GM18517 (cell line): ENCODE measurements around the gene SCG5.
"Not testable (repeated sequence)": the region's sequence is repeated elsewhere in the genome, so short reads cannot be mapped to it uniquely, and the experiment has no call there.

ENCODE experiments used
- ATAC-seq: cut with Tn5 transposase; IDR thresholded peaks from one replicate; pipeline ENCODE4 v1.9.1; 2021; ENCODE audit warnings: mild to moderate bottlenecking, moderate library complexity; ENCODE audit not compliant: unreplicated experiment

Gene SCG5, protein sequence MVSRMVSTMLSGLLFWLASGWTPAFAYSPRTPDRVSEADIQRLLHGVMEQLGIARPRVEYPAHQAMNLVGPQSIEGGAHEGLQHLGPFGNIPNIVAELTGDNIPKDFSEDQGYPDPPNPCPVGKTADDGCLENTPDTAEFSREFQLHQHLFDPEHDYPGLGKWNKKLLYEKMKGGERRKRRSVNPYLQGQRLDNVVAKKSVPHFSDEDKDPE

DNA sequence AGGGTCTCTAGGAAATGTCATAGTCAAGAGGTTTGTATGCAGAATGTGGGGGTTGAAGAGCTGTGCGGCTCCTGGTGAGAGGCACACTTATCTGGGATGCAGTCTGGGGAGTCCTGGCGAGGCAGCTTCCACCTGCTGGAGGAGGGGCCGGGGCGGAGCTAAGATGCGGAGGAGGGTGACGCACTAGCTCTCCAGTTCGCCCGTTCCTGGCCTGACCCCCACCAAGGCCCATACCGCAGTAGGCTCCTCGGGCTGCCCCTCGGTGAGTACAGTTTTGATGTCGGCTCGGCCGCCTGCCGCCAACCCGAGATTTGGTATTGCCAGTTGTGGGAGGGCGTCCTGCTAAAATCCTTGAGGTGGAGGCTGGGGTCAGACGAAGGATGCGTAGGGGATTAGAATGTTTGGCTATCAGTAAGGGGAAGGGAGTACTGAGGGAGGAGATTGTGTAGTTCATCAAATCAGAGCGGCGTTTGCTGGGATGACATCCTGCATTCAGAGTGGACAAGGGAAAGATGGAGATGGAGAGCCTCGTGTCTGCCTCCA lies at the start of gene SCG5:
Gene SCG5 (plus strand): TSS at position 194 of the 543 bp plus-strand sequence. CDS start 1,883 bp downstream, outside the sequence.
- ATAC-seq: no peak

DNA sequence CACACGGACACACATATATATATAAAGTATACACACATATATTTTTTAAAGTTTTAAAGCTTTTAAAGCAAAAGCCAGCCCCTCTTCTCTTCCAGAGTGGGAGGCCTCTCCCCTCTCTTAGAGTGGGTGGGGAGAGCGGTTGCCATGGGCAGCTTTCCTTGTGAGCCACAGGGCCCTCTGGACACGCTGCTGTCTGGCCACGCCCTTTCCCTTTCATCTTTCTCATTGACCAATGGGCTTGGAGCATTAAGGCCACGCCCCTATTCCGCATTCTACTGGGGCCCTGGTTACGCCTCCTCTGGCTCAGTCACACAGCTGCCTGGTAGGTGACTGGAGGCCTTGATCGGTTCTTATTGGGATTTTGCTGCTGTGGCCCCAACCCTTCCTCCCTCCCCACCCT lies 48.4 kb upstream of the SCG5 start, which contains the start of gene GOLGA8N:
Gene GOLGA8N (plus strand): TSS at position 306 of the 400 bp plus-strand sequence.
- ATAC-seq: not testable (repeated sequence)

DNA sequence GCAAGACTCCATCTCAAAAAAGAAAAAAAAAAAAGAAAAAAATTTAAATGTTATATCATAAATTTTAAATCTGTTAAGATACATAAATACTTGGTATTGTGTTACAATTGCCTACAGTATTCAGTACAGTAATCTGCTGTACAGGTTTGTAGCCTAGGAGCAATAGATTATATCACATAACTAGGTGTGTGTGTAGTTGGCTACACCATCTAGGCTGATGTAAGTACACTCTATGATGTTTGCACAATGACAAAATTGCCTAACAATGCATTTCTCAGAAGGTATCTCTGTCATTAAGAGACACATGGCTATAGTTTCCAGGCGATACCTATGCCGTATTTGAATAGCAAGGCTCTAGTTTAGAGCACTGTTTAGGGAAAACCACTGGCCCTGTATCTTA lies 32.0 kb upstream of the SCG5 start:
- ATAC-seq: not testable (repeated sequence)

DNA sequence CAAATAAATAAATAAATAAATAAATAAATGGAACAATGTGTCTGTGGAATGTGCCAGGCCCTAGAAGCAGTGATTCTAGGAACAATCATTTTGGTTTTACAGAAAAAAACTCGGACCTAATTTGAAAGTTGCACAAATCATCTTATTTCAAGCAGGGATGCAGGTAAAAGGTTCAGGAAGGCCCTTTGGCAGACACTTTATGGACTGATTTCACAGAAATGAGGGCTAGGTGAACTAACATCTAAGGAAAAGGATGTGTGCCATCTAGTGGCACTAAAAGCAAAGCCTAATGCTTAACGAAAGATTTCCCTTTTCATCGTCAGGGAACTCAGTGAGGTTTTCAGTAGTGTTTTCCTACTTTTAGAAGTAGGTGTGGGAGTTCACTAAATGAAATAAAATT lies 30.8 kb upstream of the SCG5 start:
- not testable (repeated sequence) for ATAC-seq

DNA sequence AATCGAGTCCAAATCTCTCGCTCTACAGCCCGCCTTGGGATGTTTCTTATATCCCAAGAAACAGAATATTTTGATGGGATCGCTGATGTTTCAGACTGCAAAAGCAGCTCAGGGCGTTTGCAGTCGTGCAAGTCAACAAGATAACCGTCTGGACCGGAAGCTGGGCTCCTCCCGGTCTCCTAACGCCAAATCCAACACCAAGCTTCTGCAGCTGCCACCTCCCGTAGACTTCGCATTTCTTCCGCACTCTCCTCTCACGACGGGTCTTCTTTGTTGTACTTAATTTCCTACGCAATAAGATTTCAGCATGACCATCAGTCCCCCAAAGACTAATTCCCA lies 26.8 kb upstream of the SCG5 start:
- peak; percentile 15 for ATAC-seq

DNA sequence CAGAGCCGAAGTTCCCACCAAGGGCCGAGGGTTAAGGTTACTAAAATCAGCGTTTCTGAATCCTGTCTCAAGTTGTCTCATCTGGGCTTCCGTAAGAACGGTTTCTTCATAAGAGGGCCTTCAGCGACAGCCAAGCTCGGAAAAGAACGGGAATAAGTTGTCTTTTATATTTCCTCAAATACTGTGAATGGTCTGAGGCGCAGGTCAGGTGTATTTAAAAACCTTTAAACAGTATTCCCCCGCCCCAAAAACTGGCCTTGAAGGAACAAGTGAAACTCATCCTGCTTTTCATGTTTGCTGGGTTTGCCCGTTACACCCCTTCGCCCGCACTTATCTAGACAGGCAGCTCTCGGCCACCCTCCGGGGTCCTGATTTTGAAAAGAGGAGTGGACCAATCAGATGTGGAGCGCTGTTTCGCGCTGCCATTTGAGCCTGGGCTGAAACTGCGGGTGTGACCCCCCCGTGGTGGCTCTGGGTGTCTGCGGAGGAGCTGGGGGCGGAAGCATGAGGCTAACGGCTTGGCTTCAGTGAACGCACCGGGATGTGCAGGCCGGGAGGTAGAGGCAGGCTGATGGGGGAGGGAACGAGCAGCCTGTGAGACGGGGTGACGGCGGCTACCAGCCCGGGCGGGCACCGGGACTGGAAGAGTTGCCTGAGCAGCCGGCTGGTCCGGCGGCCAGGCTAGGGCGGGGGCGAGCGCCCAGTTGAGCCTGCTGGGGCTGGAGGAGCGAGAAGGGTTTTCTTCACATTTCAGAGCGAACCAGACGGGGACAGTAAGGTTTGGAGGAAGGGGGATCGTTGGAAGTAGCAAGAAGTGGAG lies 26.2 kb upstream of the SCG5 start, which contains the start of gene ARHGAP11A:
Gene ARHGAP11A (plus strand): TSS at position 454 of the 820 bp plus-strand sequence. CDS start 708 bp downstream, outside the sequence.
- ATAC-seq: peak; percentile 74

DNA sequence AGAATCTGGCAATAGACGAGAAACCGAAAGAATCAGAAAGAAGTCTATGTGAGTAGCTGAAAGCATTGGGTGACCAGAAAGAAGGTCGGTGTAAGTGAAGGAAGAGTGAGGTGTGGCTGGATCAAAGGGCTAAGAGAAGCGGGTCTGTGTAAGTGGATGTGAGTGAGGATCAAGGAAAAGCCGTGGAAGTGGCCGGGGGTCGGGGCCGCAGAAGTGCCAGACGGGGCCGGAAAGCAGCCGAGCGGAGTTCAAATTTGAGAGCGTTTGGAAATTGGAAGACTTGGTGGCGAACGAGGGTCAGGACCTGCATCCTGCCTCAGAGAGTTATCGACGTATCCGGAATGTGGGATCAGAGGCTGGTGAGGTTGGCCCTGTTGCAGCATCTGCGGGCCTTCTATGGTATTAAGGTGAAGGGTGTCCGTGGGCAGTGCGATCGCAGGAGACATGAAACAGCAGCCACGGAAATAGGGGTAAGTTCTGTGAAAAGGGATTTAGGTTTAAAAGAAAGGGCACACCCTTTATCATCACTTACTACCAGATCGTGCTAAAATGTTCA lies 25.6 kb upstream of the SCG5 start:
- peak; percentile 12 for ATAC-seq

DNA sequence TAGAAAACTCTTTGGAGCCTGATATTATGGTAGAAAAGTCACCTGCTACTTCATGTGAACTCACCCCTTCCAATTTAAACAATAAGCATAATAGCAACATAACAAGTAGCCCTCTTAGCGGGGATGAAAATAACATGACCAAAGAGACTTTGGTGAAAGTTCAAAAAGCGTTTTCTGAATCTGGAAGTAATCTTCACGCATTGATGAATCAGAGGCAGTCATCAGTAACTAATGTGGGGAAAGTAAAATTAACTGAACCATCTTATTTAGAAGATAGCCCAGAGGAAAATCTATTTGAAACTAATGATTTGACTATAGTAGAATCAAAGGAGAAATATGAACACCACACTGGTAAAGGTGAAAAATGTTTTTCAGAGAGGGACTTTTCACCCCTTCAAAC lies 5.1 kb upstream of the SCG5 start:
- ATAC-seq: no peak

DNA sequence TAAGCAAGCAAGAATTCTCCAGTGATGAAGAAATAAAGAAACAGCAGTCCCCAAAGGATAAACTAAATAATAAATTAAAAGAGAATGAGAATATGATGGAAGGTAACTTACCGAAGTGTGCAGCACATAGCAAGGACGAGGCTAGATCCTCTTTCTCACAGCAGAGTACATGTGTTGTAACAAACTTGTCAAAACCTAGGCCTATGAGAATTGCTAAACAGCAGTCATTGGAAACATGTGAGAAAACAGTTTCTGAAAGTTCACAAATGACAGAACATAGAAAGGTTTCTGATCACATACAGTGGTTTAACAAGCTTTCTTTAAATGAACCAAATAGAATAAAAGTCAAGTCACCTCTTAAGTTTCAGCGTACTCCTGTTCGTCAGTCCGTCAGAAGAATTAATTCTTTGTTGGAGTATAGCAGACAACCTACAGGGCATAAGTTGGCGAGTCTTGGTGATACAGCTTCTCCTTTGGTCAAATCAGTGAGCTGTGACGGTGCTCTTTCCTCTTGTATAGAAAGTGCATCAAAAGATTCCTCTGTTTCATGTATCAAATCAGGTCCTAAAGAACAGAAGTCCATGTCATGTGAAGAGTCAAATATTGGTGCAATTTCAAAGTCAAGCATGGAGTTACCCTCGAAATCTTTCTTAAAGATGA lies 4.5 kb upstream of the SCG5 start:
- no peak for ATAC-seq

DNA sequence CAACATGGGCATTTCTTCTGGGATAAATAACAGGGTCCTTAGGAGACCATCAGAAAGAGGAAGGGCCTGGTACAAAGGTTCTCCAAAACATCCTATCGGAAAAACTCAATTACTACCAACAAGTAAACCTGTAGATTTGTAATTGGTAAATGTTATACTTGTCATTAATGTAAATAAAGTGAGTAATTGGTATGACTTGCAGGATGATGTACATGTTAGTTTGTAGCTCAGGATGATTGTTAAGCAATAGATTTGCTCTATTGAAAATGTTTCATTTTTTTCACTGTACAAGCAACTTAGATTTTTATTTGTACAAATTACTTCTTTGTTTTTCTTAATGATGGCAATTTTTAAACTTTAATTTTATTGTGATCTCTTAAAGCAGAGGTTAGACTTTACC lies 3.8 kb upstream of the SCG5 start:
- no peak for ATAC-seq

DNA sequence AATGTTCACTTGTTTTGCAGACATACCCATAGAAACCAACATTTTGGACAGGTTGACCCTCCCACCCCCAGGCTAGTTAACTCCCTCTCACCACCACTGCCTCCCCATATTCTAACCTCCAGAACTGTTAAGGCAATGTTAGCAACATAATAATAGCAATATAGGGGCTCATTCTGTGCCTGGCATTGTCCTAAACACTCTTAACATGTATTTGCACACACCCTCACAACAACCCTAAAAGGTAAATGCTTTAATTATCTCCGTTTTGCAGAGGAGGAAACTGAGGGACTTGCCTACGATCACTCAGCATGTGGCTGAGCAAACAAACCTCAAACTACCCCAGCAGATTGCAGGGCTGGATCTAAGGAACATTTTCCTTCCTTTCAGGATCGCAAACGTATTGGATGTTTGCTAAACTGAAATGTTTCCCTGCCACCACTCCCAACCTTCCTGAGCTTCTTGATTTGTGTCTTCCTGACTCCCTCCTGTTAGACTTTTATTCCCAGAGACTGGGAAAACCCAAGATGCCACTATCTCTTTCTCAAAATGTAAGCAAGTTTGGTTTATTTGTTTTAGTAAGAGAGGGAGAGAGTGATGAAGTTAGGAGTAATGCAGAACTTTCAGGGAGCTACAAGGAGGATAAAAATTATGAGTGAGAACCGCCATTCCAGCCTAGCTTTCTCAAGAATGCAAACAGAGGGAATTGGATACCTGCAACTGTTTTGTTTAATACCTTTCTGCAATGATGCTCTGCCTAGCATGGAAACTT lies 1.3 kb downstream of the SCG5 start:
- ATAC-seq: no peak

DNA sequence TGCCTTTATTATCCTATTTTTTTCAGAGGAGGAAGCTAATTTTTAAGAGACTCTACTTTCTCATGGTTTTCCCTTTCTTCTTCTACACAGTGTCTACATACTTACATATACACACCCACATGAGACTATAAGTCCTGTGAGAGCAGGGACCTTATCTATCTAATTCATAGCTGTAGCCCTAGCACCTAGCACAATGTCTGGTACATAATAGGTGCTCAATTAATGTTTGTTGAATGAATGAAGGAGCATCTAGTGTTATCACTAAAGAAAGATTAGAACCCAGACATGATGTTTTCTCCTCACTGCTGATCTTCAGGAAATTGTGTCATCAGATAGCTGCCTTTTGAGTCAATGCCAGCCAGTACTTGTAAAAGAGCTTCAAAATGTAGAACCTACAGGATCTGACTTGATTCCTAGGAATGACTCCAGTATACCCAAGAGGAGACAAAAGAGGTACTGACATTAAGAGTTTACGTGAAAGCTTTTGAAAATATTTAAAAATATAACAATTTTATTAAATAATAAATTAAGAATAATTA lies 2.5 kb downstream of the SCG5 start:
- ATAC-seq: no peak

DNA sequence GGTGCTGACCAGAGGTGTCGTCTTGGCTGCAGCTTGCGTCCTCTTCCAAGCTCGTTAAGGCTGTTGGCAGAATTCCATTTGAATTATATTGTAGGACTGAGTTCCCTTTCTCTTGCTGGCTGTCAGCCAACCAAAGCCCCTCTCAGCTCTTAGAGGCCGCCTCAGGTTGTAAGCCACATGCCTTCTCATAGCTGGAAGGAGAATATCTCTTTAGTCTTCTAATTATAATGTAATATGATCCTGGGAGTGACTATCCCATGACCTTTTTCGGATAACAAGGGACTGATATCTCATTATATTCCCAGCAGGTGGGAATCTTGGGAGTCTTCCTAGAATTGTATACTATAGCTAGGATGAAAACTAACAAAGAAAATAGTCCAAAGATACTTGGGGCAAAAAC lies 4.8 kb downstream of the SCG5 start:
- no peak for ATAC-seq

DNA sequence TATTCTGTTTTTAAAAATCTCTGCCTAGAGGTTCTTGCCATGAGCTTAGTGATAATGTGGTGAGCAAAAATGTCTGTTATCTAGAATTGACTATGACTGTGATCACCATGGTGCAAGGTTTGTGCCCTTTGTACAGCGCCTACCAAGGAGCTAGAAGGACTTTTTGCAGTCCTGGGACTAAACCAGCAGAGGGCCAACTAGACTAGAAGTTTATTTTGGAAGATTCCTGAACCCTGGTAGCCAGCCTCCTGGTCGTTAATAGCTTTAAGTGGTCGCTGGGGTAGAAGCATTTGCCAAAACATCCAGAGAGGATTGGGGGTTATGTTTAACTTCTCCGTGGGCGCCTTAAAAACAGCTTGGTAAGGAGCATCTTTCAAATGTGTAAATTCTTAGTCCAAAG lies 7.8 kb downstream of the SCG5 start:
- no peak for ATAC-seq

DNA sequence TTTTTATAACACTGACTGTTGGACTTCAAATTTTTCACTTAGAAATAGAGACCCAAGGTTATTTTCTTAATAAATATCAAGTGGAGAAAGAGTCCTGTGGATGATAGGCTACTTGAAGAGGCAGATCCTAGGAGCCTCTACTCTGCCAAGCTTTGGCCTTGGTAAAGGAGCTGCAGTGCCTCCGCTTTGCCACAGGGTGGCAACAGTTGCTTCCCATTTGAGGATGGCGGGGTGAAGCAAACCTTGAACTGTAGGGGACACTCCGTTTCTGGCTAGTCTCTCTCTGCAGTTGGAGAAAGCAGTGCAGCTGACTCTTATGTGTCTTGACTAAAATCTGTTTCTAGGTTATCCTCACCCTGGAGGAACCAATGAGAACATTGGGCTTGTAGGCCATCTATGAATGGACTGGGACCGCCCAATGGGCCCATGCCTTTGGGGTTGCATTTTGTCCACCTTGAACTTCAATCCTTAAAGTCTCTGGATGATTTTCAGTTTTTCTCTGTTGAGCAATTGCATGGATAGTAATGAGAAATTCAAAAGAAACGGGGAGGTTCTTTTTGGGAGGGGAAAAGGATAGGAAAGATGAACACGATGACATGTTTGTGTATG lies 9.8 kb downstream of the SCG5 start:
- no peak for ATAC-seq

DNA sequence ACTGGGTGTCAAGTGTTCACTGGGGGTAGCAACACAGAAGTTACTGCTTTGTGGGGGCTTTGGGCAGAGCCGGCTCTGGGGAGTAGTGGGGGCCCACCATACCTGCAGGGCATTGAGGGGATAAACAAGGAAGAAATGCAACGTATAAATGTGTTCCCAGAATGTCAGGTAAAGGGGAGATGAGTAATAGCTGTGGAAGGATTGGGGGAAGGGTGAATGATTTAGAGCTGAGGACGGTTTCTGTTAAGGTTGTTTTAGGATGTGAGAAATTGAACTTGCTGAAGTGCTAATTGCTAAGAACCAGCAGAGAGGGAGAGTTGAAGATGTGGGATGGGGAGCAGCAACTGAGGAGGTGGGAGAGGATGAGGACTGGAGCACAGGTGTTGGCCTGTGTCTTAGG lies 10.7 kb downstream of the SCG5 start:
- ATAC-seq: no peak

DNA sequence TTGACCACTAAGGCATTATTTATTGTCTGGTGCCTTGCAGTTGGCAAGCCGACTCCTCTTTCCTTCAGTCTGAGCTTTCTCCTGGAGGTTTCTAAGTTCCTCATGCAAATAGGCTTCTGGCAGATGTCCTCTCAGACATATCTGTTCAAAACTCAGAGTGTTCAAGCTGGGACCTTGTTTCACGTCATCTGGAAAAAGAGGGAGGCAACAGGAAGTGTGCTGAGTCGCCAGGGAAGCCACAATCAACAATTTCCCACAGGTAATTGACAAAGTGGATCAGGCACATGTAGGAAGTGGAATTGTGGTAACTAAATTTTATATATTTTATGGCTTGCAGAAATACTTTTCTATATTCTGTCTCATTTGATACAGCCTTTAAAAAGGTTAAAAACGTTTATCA lies 14.6 kb downstream of the SCG5 start:
- no peak for ATAC-seq

DNA sequence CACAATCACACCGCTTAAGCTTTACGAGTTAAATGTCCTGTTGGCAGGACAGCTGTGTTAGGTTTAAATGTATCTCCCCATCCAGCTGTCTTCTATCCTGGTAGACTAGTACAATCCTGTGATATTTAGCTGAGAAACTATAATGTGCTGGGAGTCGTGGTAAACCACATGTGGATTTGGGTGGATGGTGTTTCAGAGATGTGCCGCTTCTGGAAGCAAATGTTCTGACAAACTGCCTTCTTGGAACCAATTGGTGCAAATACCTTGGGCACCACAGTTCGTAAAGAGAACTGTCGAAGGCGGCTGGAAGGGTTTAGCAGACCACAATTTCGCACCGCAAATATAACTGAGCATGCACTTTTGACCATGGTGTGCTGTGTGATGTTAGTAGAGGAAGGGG lies 15.0 kb downstream of the SCG5 start:
- no peak for ATAC-seq

DNA sequence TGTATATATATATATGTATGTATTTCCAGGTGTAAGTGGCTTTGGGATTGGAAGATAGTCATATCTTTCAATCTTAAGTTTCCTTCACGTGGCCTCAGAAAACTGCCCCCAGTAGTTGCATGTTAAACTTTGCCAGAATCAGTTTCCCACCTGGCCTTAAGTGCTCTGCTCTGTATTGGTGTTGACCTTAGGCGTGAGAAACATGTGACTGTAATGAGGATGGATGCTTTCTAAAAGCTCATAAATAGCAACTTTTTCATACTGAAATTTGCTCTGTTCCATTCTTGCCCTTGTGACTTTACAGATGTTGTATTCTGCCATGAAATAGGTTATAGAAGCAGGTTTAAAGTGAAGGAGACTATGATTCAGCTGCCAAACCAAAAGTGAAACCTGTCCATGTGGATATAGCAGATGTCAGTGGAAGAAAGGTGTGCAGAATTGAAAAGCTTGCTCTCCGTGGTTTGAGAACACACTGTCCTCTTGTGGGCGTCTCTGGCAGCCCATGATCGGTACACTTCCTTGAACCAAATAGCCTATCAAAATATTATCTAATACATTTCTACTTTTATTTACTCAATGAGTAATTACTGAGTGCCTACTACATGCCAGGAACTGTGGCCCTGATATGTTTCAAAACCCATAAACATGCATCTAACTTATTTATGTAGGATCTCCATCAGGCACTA lies 15.8 kb downstream of the SCG5 start:
- no peak for ATAC-seq
